Erythroblast (primary cell): ENCODE measurements around the gene ENHO.

ENCODE experiments used
- GATA1 ChIP-seq: IDR thresholded peaks from 2 replicates; pipeline ENCODE4 v1.6.1; 2011; ENCODE audit warnings: low read depth, mild to moderate bottlenecking, control low read depth, low read length, moderate library complexity
- POLR2A ChIP-seq: IDR thresholded peaks from 2 replicates; pipeline ENCODE4 v1.6.1; 2011; ENCODE audit warnings: mild to moderate bottlenecking, low read length

GRCh38 chr9:34558919-34559623 lies 36.3 kb upstream of the ENHO start:
- TF ChIP-seq POLR2A (no peak), GATA1 (no peak)
